ENCODE measurements around the gene UPP2. TPM values are rescaled to one million over a fixed set of nuclear protein-coding genes. Genes with fewer than 3 reads are reported as not detected.

The UPP2 gene
- polyA plus RNA-seq (ENCODE audit: insufficient read depth in 1 of 5, insufficient read length in 5 of 5, low replicate concordance in 1 of 5), result under 1 TPM; 0.29 to 0.56 (median 0.30) TPM
- long read RNA-seq, donor 1, result 0 reads
- long read RNA-seq, donor 2, result 0 reads
- long read RNA-seq, donor 3, result 0 reads
- long read RNA-seq, donor 4, result 0 reads
- long read RNA-seq, donor 5, result 0 reads
- long read RNA-seq, donor 6, result 0 reads
- long read RNA-seq, donor 7, result 0 reads
- long read RNA-seq, donor 8, result 0 reads

DNA sequence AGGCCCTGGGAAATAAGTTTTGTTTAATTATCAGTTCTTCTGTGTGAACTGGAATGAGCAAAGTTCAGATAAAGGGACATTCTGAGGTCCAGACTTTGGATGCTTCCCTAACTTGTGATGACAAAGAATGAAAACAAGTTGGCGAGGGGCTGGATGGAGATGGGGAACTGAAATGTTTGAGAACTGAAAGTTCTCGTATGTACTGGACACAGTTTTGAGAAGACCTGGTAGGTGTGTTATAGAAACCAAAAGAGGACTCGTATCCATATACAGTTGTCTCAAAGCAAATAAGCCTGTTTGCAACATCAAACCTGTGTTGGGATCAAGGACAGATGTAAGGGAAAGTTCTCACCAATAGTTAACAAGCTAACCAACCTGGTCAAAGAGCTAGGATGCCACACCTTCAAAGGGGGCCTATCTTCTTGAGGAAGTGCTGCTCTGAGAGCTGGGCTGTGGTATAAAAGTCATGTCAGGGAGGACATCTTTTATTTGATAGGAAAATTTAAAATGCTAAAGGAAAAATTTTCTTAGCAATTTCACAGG is at the start of gene UPP2:
Gene UPP2 (plus strand): TSS at position 493 of the 543 bp plus-strand sequence. CDS start 188 bp downstream, outside the sequence.
- no peak for DNase-seq

DNA sequence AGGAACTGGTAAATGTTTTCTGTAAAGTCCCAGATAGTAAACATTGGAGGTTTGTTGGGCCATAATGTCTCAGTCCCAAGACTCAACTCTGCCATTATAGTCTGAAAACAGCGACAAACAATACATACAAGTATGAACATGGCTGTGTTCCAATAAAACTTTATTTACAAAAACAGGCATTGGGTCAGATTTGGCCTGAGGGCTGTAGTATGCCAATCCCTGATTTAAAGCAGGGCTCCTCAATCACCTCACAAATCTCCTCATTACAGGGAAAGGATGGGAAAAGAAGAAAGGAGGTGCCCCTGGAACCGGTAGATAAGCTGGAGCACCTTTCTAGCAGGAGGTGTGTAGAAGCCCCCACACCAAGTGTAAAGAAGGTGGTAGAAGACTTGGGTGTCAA is 48.9 kb upstream of the UPP2 start:
- DNase-seq, result no peak

DNA sequence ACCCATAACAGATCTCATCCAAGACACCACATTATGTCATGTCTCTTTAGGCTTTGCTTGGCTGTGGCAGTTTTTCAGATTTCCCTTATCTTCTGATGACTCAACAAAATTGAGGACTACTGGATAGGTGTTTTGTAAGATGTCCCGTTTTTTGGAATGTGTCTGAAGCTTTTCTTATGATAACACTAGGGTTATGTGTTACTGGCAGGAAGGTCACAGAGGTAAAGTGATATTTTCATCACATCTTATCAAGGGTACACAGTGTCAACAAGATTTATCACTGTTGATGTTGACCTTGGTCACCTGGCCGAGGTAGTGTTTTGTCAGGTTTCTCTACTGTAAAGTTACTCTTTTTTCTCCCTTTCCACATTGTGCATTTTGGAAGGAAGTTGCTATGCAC is 44.8 kb upstream of the UPP2 start:
- no peak for DNase-seq

DNA sequence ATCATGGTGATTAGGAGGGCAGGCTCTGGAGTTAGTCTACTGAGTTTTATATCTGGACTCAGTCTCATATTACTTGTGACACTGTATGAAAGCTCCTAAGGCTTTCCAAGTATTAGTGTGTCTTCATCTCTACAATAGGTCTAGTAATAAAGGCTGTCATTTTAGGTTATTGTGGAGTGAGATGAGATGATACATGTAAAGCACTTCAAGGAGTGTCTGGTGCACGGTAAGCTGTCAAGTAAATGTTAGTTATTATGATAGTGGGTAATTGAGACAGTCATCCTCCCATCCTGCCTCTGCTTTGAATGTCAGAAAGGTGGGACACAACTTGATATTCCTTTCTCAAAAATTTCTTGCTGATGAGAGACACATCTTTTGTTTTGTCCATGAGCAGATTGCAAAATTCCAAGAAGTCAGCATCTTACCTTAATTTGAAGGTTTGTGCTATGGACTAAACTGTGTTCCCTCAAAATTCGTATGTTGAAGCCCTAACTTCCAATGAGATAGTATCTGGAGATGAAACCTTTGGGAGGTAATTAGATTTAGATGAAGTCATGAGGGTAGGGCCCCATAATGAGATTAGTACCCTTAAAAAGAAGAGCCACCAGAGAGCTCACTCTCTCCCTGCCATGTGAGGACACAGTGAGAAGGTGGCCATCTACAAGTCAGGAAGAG is 41.4 kb upstream of the UPP2 start:
- no peak for DNase-seq

DNA sequence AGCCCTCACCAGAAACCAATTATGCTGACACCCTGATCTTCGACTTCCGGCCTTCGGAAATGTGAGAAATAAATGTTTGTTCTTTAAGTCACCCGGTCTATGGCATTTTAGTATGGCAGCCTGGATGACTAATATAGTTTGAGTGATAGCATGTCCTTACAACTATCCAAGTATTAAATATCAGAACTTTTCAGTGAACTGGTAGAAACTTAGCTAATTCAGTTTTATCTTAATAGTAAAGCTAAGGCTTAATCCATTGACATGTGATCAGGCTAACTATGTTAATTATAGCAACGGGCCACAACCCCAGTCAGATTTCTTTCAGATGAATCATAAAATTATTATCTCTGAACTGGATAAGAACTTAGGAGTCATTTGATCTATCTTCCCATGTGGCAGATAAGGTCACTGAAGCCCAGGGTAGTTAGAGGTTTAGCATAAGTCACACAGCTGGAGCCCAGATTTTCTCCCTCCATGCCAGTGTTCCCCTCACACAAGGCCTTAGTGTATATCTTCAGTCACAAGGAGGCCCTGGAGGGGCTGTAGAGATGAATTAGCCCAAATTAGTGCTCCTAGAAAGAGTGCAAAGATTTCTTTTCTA is 40.7 kb upstream of the UPP2 start:
- DNase-seq, result no peak

DNA sequence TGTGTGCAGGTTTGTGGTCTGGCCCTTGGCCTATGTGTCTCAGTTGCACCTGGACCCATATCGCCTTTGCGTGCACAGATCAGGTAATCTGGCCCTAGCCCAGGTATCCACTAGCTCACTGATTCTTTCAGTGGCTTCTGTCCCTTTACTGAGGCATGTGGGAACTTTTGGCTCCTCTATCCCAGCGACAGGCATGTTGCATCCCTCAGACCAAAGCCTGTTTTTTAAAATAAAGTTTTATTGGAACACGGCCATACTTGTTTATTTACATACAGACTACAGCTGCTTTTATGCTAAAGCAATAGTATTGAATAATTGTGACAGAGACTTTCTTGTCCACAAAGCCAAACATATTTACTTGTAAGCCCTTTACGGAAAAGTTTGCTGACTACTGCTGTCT is 39.9 kb upstream of the UPP2 start:
- no peak for DNase-seq

DNA sequence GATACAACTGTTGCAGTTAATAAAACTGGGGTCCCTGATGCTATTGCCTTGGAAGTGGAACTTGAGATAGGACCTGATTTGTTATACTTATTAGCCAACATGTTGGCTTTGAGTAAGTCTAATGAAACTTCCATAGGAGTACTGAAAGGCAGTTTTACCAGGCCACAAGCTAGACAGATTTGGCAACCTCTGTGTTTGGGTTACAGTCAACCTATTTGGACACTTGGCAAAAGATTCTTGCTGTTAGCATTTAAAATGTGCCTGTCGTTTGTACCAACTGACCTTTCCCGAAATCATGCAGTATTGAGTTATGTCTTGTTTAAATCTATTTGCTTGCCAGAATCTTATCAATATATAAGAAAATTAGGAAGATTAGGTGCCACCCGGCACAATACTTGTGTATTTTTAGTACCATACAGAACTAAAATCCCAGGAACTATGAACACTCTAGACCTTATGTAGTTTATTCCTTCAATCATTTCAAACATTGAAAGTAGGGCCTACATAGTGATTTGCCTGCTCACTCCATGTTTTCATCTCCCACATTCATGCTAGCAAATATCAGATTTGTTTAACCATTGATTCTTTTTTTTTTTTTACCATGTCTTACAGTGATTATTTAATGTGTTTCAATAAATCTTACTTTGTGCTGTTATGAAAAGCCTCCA is 35.5 kb upstream of the UPP2 start:
- no peak for DNase-seq

DNA sequence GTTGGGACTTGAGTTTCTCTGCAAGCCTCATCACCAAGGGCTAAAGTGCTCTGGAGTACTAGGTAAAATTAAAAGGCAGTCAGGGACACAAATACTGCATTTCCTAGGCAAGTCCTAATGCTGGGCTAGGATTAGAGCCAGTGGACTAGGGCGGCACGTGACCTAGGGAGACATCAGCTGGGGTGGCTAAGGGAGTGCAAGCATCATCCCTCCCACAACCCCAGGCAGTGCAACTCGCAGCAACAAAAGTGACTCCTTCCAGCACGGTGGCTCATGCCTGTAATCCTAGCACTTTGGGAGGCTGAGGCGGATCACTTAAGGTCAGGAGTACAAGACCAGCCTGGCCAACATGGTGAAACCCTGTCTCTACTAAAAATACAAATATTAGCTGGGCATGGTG is 30.7 kb upstream of the UPP2 start:
- no peak for DNase-seq

DNA sequence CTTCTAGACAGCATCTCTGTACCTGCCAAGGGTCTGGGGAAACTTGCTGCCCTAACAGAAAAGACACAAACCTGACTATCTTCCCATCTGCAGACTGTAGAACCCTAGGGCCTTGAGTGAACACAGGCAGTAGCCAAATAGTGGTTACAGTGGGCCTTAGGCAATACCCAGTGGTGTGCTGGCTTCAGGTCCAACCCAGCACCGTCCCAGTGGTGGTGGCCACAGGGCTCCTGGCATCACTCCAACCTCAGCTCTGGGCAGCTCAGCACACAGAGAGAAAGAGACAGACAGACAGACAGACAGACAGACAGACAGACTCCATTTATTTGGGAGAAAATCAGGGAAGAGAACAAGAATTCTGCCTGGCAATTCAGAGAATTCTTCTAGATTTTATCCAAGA is 29.3 kb upstream of the UPP2 start:
- DNase-seq, result no peak

DNA sequence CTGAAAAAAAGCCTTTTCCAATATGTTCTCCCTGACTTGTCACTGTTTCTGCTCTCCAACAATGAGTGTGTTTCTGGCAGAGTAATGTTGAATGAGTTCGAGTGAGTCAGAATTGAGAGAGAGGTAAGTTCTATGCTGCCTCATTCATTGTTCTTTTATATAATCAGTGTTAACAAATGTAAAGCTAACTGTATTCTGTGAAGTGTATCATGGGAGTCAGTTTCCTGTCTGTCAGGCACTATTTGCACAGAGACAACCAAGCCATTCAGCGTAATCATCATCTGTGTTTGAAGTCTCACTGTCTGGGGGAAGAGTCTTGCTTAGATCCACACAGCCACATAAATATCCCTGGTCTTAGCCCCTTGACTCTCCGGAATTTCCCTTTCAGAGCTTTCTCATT is 22.0 kb upstream of the UPP2 start:
- DNase-seq, result no peak

DNA sequence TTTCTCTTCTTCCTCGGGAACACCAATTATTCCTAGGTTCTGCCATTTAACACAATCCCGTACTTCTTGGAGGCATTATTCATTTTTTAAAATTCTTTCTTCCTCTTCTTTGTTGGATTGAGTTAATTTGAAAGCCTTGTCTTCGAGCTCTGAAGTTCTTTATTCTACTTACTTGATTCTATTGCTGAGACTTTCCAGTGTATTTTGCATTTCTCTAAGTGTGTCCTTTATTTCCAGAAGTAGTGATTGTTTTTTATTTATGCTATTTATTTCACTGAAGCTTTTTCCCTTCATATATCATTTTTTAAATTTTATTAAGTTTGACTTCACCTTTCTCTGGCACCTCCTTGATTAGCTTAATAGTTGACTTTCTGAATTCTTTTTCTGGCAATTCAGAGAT is 13.6 kb upstream of the UPP2 start:
- no peak for DNase-seq

DNA sequence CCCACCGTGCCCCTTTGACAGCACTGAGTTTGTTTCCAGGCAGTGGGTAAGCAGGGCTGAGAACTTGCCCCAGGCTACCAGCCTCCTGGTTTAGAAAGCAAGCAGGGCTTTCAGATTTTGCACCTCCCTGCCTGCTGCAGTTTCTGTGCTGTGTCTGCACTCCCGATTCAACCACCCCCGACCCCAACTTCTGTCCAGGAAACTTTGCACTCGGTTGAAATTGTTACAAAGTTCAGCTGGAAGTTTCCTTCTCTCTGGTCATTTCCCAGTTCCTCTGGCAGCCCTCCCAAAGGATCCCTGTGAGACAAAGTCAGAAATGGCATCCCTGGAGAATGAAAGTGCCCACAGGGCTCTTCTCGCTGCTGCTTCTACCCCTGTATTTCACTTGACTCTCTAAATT is 12.4 kb upstream of the UPP2 start:
- no peak for DNase-seq

DNA sequence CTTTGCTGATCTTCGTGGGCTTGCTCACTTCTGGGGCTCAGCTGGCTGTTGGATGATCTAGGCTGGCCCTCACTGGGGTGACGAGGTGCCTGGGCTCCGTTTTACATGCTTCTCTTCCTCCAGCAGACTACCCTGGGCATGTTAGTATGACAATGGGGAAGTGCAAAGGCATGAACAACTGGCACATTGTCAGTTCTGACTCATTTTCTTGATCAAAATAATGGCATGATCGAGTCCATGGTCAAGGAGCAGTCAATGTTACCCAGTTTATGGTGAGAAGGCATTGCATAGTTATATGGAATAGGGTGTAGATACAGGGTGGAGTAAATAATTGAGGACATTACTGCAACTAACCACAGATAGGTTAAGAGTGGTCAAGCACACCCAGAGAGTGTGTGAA is 10.0 kb upstream of the UPP2 start:
- DNase-seq, result no peak

DNA sequence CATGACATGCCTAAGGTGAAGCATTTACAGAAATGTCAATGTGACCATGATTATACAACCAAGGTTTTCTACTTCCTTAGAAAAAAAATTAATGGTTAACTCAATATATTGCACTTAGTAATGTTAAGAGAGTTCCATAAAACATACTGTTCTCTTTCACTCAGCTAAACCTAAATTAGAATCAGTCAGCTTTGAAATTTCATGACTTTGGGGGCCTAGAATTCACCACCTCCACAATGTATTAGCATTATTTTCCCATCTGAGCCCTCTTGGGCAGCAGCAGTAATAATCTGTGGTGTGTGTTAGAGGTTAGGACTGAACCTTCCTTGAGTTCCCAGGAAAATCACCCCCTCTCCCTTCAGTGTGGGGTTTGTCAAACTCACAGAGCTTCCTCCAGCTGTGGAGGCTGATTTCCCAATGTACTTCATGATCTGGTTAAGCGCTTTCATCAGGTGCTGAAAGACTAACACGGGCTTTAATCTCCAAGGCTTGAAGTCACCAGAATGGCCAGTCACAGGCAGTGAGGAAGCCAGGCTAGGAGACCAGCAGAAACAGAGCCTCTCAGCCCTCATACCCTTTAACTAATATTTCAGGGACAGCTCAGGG is 7.1 kb upstream of the UPP2 start:
- peak; percentile 11 to 21 for DNase-seq

DNA sequence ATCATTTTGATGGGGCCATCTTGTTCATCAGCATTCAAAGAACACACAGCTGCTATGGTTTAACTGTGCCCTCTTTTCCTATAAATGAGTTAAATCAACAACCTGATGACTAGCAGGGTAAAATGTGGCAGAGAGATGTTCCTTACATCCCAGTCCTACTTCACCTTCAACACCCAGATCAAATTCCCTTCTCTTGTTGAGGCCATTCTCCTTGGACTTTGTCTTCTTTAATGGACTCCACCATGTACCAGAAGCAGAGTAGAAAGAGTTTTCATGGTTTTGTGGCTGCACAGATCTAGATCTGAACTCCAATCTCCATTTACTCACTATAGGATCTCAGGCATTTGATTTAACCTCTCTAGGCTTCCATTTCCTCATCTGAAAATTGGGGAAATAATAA is 6.4 kb upstream of the UPP2 start:
- DNase-seq, result no peak

DNA sequence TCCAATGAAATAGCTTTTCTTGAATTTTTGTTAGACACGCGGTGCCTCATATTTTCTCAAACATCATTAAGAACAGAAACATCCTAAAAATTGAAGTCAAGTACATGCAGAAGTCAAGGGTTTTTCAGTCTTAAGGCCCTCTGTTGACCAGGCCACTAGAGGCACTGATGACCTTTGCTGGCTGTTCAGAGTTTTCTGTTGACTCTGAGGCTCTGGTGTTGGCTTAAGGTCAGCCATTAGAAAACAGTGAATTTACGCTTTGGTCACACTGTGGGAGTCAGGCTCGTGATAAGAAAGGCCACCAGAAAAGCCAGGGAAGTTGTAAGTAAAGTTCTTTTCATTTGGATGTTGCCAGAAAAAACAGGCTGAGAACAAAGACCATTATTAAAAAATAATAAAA is 5.8 kb upstream of the UPP2 start:
- no peak for DNase-seq

DNA sequence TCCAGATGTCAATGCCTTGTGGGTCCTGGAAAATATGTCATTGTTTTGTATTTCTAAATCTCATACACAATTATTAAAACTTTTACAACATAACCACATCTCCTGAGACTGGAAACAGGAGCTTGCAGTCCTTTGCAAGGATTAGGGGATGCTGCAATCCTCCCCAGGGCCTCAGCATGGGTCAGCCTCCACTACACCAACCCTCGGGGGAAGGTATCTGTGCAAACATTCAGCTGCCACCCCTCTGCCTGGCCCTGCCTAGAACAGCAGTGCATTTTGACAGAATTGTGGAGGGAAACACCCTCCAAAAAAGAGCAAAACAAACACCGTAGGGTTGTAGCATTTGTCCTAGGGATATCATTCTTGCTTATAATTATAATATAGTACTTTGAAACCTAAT is 4.2 kb upstream of the UPP2 start:
- no peak for DNase-seq

DNA sequence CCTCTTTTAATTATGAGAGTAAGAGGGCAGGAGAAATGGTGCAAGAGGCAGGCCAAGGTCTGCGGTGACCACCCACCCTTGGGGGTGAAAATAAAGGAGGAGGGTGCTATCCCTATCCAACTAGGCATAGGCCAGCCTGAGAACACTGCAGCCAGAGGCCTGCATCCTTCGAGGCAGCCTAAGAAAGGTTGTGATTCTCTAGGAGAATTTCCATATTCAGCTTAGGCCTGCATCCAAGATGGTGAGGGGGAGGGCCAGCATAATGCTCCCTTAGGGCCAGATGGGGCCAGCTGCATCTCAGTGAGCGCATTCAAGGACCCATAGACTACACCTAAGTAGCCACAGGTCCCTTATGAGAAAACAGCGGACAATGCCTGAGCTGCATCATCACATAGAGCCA is 3.5 kb upstream of the UPP2 start:
- DNase-seq, result no peak

DNA sequence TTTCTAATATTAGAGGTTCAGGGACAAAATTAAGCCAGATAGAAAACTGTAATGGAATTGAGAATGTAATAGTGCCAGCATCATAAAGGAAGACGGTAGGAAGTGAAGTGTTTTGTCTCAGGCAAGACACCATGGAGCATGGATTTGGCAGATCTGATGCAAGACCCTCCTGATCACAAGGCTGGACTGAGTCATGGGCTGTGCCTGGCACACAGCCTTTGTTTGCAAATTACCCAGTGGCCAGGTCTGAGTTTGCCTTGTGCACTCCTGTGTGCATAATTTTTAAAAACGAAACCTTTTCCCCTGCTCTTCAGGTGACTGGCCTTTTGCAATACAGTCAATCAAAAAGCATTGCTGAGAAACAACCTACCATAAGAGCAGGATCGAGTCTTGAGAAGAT is 2.0 kb upstream of the UPP2 start:
- DNase-seq, result no peak

DNA sequence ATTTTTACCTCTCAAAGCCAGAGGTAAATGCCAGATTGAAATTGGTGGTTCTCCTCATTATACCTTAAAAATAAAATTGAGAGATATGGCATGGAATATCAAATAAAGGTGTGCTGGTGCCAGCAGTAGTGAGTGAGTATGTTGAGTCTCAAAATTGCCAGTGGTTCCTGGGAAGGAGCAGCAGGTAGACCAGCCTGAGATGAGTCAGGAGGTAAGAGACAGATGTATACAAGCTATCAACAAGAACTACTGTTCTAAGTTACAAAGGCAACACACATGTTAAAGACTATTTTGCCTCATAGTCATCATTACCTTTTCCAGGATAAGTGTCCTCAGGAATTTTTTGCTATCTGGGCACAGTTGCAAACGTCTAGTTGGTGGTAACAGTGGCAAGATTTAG is 1.3 kb upstream of the UPP2 start:
- no peak for DNase-seq

DNA sequence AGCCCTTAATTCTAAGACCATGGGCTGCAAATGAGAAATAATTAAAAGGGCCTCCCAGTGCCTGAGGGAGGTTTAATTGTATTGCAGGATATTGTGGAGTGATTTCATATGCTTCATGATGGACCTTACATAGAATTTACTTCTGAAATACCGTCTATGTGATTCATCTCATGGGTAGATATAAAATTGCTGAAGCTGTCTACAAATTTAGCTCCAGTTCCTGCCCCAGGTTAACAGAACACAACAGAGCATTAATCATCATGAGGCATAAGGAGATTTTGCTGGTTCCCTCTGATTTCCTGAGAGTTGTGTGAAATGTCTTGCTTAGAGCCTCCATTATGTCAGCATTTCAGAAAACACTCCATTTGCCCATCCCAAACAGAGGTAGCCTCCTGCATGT is 770 bp downstream of the UPP2 start:
- DNase-seq, result no peak

DNA sequence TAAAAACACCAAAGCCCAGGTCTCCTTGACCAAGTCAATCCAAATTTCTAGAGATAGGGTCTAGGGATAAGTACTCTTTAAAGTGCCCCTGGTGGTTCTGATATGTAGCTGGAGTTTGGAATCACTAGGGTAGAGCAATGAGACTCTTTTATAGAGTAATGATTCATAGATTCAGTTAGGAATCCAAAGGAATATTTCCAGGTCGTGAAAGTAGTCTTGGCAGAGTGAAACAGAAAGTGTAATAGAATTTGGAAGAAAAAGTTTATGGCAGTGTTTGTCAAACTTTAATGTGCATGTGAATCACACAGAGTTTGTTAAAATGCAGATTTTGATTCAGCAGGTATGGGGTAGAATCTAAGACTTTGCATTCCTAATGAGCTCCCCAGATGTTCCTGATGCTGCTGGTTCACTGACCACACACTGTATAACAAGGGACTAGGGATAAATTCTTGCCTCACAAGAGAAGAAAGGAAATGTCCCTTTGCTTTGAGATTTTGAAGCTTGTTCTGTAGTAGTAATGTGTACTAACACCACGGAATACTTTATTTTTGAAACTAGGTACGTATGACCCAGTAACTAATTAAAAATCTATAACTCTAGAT is 1.8 kb downstream of the UPP2 start:
- no peak for DNase-seq

Data from right lung (tissue), 10 donors.